Panc1 (cell line): ENCODE data around the gene WWTR1.

Experiments used
- CTCF ChIP-seq: fragments of 450-650 bp; IDR thresholded peaks from 2 replicates; pipeline ENCODE4 v1.5.1; 2017; ENCODE audit warnings: mild to moderate bottlenecking
- POLR2AphosphoS5 ChIP-seq: IDR thresholded peaks from 2 replicates; pipeline ENCODE4 v1.6.1; 2012; ENCODE audit warnings: mild to moderate bottlenecking, low read depth, low read length, moderate library complexity
- REST ChIP-seq, 2 experiments: IDR thresholded peaks; 2 replicates each; pipeline ENCODE4 v1.6.1; 2011 to 2012; ENCODE audit warnings: low read depth in 2 of 2, control low read depth in 1 of 2, low read length in 1 of 2, mild to moderate bottlenecking in 1 of 2, moderate library complexity in 1 of 2; ENCODE audit not compliant: insufficient read depth in 1 of 2
- SIN3A ChIP-seq: IDR thresholded peaks from 2 replicates; pipeline ENCODE4 v1.6.1; 2012; ENCODE audit warnings: low read depth, mild to moderate bottlenecking, low read length, moderate library complexity, borderline replicate concordance; ENCODE audit not compliant: insufficient read depth

DNA sequence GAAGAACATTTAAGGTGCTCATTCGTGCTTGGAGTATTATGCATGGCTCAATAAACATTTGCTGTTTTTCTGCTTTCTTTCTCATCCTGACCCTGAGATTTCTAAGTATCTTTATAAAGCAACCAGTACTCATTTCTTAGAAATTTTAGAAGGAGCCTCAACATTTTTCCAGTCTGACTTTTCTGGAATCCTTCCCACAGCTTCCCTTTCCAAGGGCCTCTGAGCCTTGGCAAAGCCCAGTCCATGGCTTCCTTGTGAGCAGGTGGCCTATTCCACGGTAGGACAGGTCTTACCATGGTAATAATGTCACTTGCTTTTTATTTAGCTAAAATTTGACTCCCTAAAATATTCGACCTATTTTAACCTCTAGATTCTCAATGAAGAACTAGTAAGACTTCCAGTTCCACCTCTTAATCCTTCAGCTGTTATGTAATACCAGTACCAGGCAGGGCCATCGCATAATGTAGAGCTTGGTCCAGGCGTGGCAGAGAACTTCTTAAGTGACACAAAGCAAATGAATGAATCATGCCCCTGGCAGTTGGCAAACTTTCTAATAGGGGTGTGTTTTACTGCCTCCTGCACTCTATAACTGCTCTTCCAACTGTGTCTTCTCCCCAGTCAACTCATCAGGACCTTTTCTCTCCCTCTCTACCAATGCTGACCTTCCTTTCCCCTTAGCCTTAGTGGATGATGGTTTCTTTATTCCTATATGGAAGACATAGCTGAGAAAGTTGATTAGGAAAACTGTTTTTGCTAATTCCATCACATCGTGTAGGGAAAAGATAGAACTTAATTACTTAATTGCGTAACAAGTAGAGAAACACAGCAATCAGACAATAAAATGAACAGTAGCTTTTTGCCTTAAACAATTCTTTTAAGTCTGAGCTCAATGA lies 184.2 kb downstream of the WWTR1 start:
- TF ChIP-seq CTCF (no peak), POLR2AphosphoS5 (no peak; the same call in 1 of the 2 replicates), REST (IDR thresholded peaks at IDR 0.05; ENCODE audit: insufficient read depth in 1 of 2, low read depth in 2 of 2, low read length in 1 of 2) (no peak), SIN3A (no peak)
